OCI-LY7 (cell line): ENCODE data around the gene RPRD1B. TPM values are rescaled to one million over a fixed set of nuclear protein-coding genes. Genes with fewer than 3 reads are reported as not detected.

Source experiments
- BruUV-seq: library from RNA; stranded (reverse); fragments of 400-500 nt; replicated peaks from 2 replicates; lab custom pipeline; 2021; lab: Mats Ljungman, UMichigan
- CTCF ChIA-PET: fragments of 300-600 bp; sonication (Branson Sonifier 250); formaldehyde crosslinking; loops from one replicate; lab custom pipeline; 2022; ENCODE audit warnings: antibody characterized with exemption; ENCODE audit not compliant: unreplicated experiment; lab: Charles Lee
- POLR2A ChIA-PET: fragments of 300-600 bp; sonication (Branson Sonifier 250); formaldehyde crosslinking; loops from one replicate; lab custom pipeline; 2022; ENCODE audit warnings: antibody characterized with exemption; lab: Charles Lee
- DNase-seq: peaks from one replicate; pipeline ENCODE4 v3.0.0-alpha.2; 2015; ENCODE audit warnings: low spot score
- H2AFZ ChIP-seq: fragments of 200-600 bp; sonication (generic), shearing (Covaris generic); 2 replicates; pipeline ENCODE4 v1.6.1; 2014; ENCODE audit warnings: mild to moderate bottlenecking, antibody characterized with exemption, low read length, moderate library complexity
- H3K27ac ChIP-seq: fragments of 200-600 bp; sonication (generic); 2 replicates; pipeline ENCODE4 v1.5.1; 2014; ENCODE audit warnings: mixed run types, low read depth, mild to moderate bottlenecking, moderate library complexity, low read length, inconsistent platforms; ENCODE audit not compliant: poor library complexity, severe bottlenecking
- H3K36me3 ChIP-seq: fragments of 200-600 bp; sonication (generic); 2 replicates; pipeline ENCODE4 v1.6.1; 2014; ENCODE audit warnings: mild to moderate bottlenecking, antibody characterized with exemption, low read length, moderate library complexity, mixed read lengths; ENCODE audit not compliant: insufficient read depth
- H3K4me1 ChIP-seq: fragments of 200-600 bp; sonication (generic); 2 replicates; pipeline ENCODE4 v1.5.1; 2014; ENCODE audit warnings: mild to moderate bottlenecking, low read length; ENCODE audit not compliant: insufficient read depth, poor library complexity, severe bottlenecking
- H3K4me2 ChIP-seq: fragments of 200-600 bp; sonication (generic); 2 replicates; pipeline ENCODE4 v1.6.1; 2014; ENCODE audit warnings: mild to moderate bottlenecking, low read length
- H3K4me3 ChIP-seq: fragments of 200-600 bp; sonication (generic); 2 replicates; pipeline ENCODE4 v1.5.1; 2014; ENCODE audit warnings: mild to moderate bottlenecking, low read depth, low read length; ENCODE audit not compliant: poor library complexity, severe bottlenecking
- H3K79me2 ChIP-seq: fragments of 200-600 bp; sonication (generic); 2 replicates; pipeline ENCODE4 v1.6.1; 2016; ENCODE audit warnings: low read depth, mild to moderate bottlenecking, low read length, moderate library complexity, mixed read lengths; ENCODE audit not compliant: insufficient read depth
- H3K9me2 ChIP-seq: fragments of 200-600 bp; sonication (generic); 2 replicates; pipeline ENCODE4 v1.6.1; 2016; ENCODE audit warnings: mild to moderate bottlenecking, low read length, mixed read lengths; ENCODE audit not compliant: insufficient read depth
- H3K9me3 ChIP-seq: fragments of 200-600 bp; sonication (generic); 2 replicates; pipeline ENCODE4 v1.6.1; 2014; ENCODE audit warnings: mild to moderate bottlenecking, mixed run types, low read length, mixed read lengths
- H4K20me1 ChIP-seq: fragments of 200-600 bp; sonication (generic); 2 replicates; pipeline ENCODE4 v1.6.1; 2014; ENCODE audit warnings: mild to moderate bottlenecking, antibody characterized with exemption, low read length, moderate library complexity, mixed read lengths; ENCODE audit not compliant: insufficient read depth
- EZH2phosphoT487 ChIP-seq: fragments of 200-600 bp; sonication (generic); IDR thresholded peaks from 2 replicates; pipeline ENCODE4 v1.6.1; 2018; ENCODE audit warnings: low read depth, borderline replicate concordance, mild to moderate bottlenecking, mixed run types, antibody characterized with exemption, low read length, moderate library complexity, mixed read lengths
- intact Hi-C: fragments of 100-400 bp; cut with micrococcal nuclease; formaldehyde crosslinking; loops from one replicate; pipeline ENCODE4 v1.10.0; 2022; ENCODE audit not compliant: unreplicated experiment
- total RNA-seq, 2 experiments: library from RNA; depleted of rRNA in 1 of 2; stranded (reverse); fragments of >200 nt in 1 of 2; shearing (Covaris generic) in 1 of 2; gene quantifications; 2 replicates each; pipeline ENCODE4 v1.2.3, GENCODE V29; 2014 to 2022
- TF ChIP-seq, protein P1 (sequence below): fragments of 200-600 bp; sonication (generic); conservative IDR thresholded peaks from 2 replicates; pipeline ENCODE4 v1.5.1; 2014; ENCODE audit warnings: mild to moderate bottlenecking, antibody characterized with exemption, low read length, moderate library complexity, mixed read lengths

The RPRD1B gene
- total RNA-seq, 2 experiments from 2014 or later: 45.6 to 67.9 TPM

GRCh38 chr20:38091441-38092216 lies 58.1 kb downstream of the RPRD1B start:
- ChIA-PET POLR2A (interaction anchor here (1.6 kb wide), 1 partner anchor 19 kb away, joined by 4 read pairs; no protein-coding TSS in a partner anchor), CTCF (no interaction called here)
- Histone ChIP-seq H2AFZ (no peak overlapping the region), H4K20me1 (no peaks in the 10 kb centered on the region), H3K79me2 (no peaks in the 10 kb centered on the region), H3K4me3 (peak overlapping the region; percentile 18), H3K36me3 (peaks cover 70% of the 10 kb centered on the region), H3K4me2 (peak overlapping the region; percentile 61), H3K9me2 (no peaks in the 10 kb centered on the region), H3K4me1 (peaks cover 43% of the 10 kb centered on the region), H3K9me3 (no peaks in the 10 kb centered on the region), H3K27ac (peak overlapping the region; percentile 60)
- intact Hi-C loops: no loop called here
- peak; percentile 26 for DNase-seq
- no TSS peak for BruUV-seq
- no peak for TF ChIP-seq EZH2phosphoT487
- TF ChIP-seq, protein P1, sequence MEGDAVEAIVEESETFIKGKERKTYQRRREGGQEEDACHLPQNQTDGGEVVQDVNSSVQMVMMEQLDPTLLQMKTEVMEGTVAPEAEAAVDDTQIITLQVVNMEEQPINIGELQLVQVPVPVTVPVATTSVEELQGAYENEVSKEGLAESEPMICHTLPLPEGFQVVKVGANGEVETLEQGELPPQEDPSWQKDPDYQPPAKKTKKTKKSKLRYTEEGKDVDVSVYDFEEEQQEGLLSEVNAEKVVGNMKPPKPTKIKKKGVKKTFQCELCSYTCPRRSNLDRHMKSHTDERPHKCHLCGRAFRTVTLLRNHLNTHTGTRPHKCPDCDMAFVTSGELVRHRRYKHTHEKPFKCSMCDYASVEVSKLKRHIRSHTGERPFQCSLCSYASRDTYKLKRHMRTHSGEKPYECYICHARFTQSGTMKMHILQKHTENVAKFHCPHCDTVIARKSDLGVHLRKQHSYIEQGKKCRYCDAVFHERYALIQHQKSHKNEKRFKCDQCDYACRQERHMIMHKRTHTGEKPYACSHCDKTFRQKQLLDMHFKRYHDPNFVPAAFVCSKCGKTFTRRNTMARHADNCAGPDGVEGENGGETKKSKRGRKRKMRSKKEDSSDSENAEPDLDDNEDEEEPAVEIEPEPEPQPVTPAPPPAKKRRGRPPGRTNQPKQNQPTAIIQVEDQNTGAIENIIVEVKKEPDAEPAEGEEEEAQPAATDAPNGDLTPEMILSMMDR: no peak

- H3K27ac ChIP-seq: peak overlapping the region; percentile 60
- BruUV-seq: no TSS peak
- H3K9me3 ChIP-seq: no peaks in the 10 kb centered on the region
- H3K4me3 ChIP-seq: peak overlapping the region; percentile 18
- peak overlapping the region; percentile 61; the same call in 1 of the 2 replicates for H3K4me2 ChIP-seq
- POLR2A ChIA-PET: interaction anchor here (1.6 kb wide), 1 partner anchor 18 kb away, joined by 4 read pairs; no protein-coding TSS in a partner anchor
- peaks cover 43% of the 10 kb centered on the region for H3K4me1 ChIP-seq
- no peaks in the 10 kb centered on the region for H4K20me1 ChIP-seq
- no peak for DNase-seq
- CTCF ChIA-PET: interaction anchor here (0.6 kb wide), 1 partner anchor 781 kb away, joined by 3 read pairs; no protein-coding TSS in a partner anchor
- H2AFZ ChIP-seq: no peak overlapping the region
- TF ChIP-seq, protein P1: no peak
- no peak for TF ChIP-seq EZH2phosphoT487
- H3K79me2 ChIP-seq: no peaks in the 10 kb centered on the region
- intact Hi-C loops: no loop called here
- no peaks in the 10 kb centered on the region for H3K9me2 ChIP-seq
- H3K36me3 ChIP-seq: peaks cover 64% of the 10 kb centered on the region
Observed at GRCh38 chr20:38092260-38092857, 58.8 kb downstream of the RPRD1B start.
